GM21381 (cell line): ENCODE measurements around the gene ITGA6.
"Not testable (repeated sequence)": the region's sequence is repeated elsewhere in the genome, so short reads cannot be mapped to it uniquely, and the experiment has no call there.

Experiments
- ATAC-seq: cut with Tn5 transposase; IDR thresholded peaks from one replicate; pipeline ENCODE4 v1.9.1; 2021; ENCODE audit warnings: mild to moderate bottlenecking, moderate library complexity; ENCODE audit not compliant: unreplicated experiment

The ITGA6 gene

GRCh38 chr2:172513524-172513900, 86.1 kb downstream of the ITGA6 start:
- no peak for ATAC-seq

- no peak for ATAC-seq
Measured at GRCh38 chr2:172513935-172514586, 86.7 kb downstream of the ITGA6 start.

- ATAC-seq = no peak
Measured at GRCh38 chr2:172516299-172516698, 88.9 kb downstream of the ITGA6 start.

- no peak for ATAC-seq
Measured at GRCh38 chr2:172518995-172519394, 91.6 kb downstream of the ITGA6 start.

GRCh38 chr2:172525601-172526000, 98.2 kb downstream of the ITGA6 start:
- no peak for ATAC-seq

- no peak for ATAC-seq
Measured at GRCh38 chr2:172531309-172531708, 103.9 kb downstream of the ITGA6 start.

- not testable (repeated sequence) for ATAC-seq
Measured at GRCh38 chr2:172532461-172532860, 105.1 kb downstream of the ITGA6 start.

- no peak for ATAC-seq
Measured at GRCh38 chr2:172533687-172534086, 106.3 kb downstream of the ITGA6 start.

- ATAC-seq = no peak
Measured at GRCh38 chr2:172535119-172535518, 107.7 kb downstream of the ITGA6 start.

GRCh38 chr2:172537851-172538250, 110.5 kb downstream of the ITGA6 start:
- not testable (repeated sequence) for ATAC-seq

- ATAC-seq = no peak
Measured at GRCh38 chr2:172539767-172540166, 112.4 kb downstream of the ITGA6 start.

GRCh38 chr2:172540421-172540820, 113.0 kb downstream of the ITGA6 start:
- ATAC-seq = no peak

GRCh38 chr2:172545408-172546075, 118.2 kb downstream of the ITGA6 start:
- no peak for ATAC-seq

GRCh38 chr2:172549131-172549530, 121.7 kb downstream of the ITGA6 start:
- ATAC-seq = no peak

- ATAC-seq = not testable (repeated sequence)
Measured at GRCh38 chr2:172549802-172550201, 122.4 kb downstream of the ITGA6 start.

GRCh38 chr2:172550419-172550818, 123.0 kb downstream of the ITGA6 start:
- no peak for ATAC-seq

GRCh38 chr2:172551271-172551670, 123.9 kb downstream of the ITGA6 start:
- ATAC-seq = no peak

- ATAC-seq = no peak
Measured at GRCh38 chr2:172552547-172553291, 125.3 kb downstream of the ITGA6 start.

GRCh38 chr2:172554352-172555271, 127.2 kb downstream of the ITGA6 start:
- ATAC-seq = no peak

- no peak for ATAC-seq
Measured at GRCh38 chr2:172555272-172555521, 127.8 kb downstream of the ITGA6 start.
